Measurements from ENCODE around the gene SLC39A8. TPM values are rescaled to one million over a fixed set of nuclear protein-coding genes. Genes with fewer than 3 reads are reported as not detected.

The SLC39A8 gene
- total RNA-seq, 1 donor, result 11.2 TPM

- Histone ChIP-seq H2AFZ (ENCODE audit: low read length) (no peak overlapping the region), H3K9me3 (ENCODE audit: low read depth, low read length) (no peaks in the 10 kb centered on the region), H3K4me3 (ENCODE audit: insufficient read depth, low read length) (no peak overlapping the region), H3K27ac (ENCODE audit: low read depth, low read length) (no peak overlapping the region), H3K27me3 (ENCODE audit: insufficient read depth, low read length) (no peaks in the 10 kb centered on the region), H3K4me1 (ENCODE audit: insufficient read depth, low read length) (no peaks in the 10 kb centered on the region), H3K79me2 (ENCODE audit: insufficient read depth, low read length) (no peaks in the 10 kb centered on the region), H4K20me1 (ENCODE audit: insufficient read depth, low read length) (no peaks in the 10 kb centered on the region), H3K36me3 (ENCODE audit: insufficient read depth, low read length) (no peaks in the 10 kb centered on the region), H3K4me2 (ENCODE audit: insufficient read depth, low read length) (no peak overlapping the region)
- no peak for DNase-seq (ENCODE audit: insufficient read length, low spot score, missing footprints)
- TF ChIP-seq CTCF (IDR thresholded peaks at IDR 0.05; ENCODE audit: extremely low read depth, low read depth, low read length), result no peak
Measured at GRCh38 chr4:102334624-102335023, 10.7 kb downstream of the SLC39A8 start.

GRCh38 chr4:102333787-102334186 is 11.5 kb downstream of the SLC39A8 start:
- H4K20me1 ChIP-seq (ENCODE audit: insufficient read depth, low read length), result no peaks in the 10 kb centered on the region
- H3K36me3 ChIP-seq (ENCODE audit: insufficient read depth, low read length), result no peaks in the 10 kb centered on the region
- no peaks in the 10 kb centered on the region for H3K9me3 ChIP-seq (ENCODE audit: low read depth, low read length)
- no peak for DNase-seq (ENCODE audit: insufficient read length, low spot score, missing footprints)
- H3K4me3 ChIP-seq (ENCODE audit: insufficient read depth, low read length), result no peak overlapping the region
- H3K79me2 ChIP-seq (ENCODE audit: insufficient read depth, low read length), result no peaks in the 10 kb centered on the region
- H2AFZ ChIP-seq (ENCODE audit: low read length), result no peak overlapping the region
- no peaks in the 10 kb centered on the region for H3K27me3 ChIP-seq (ENCODE audit: insufficient read depth, low read length)
- no peak overlapping the region for H3K4me2 ChIP-seq (ENCODE audit: insufficient read depth, low read length)
- TF ChIP-seq CTCF (IDR thresholded peaks at IDR 0.05; ENCODE audit: extremely low read depth, low read depth, low read length), result no peak
- H3K27ac ChIP-seq (ENCODE audit: low read depth, low read length), result no peak overlapping the region
- no peaks in the 10 kb centered on the region for H3K4me1 ChIP-seq (ENCODE audit: insufficient read depth, low read length)

GRCh38 chr4:102328045-102328444 is 17.2 kb downstream of the SLC39A8 start:
- no peak overlapping the region for H2AFZ ChIP-seq (ENCODE audit: low read length)
- DNase-seq (ENCODE audit: insufficient read length, low spot score, missing footprints), result no peak
- no peaks in the 10 kb centered on the region for H4K20me1 ChIP-seq (ENCODE audit: insufficient read depth, low read length)
- H3K4me1 ChIP-seq (ENCODE audit: insufficient read depth, low read length), result no peaks in the 10 kb centered on the region
- H3K9me3 ChIP-seq (ENCODE audit: low read depth, low read length), result no peaks in the 10 kb centered on the region
- no peak overlapping the region for H3K4me2 ChIP-seq (ENCODE audit: insufficient read depth, low read length)
- no peak overlapping the region for H3K27ac ChIP-seq (ENCODE audit: low read depth, low read length)
- no peak overlapping the region for H3K4me3 ChIP-seq (ENCODE audit: insufficient read depth, low read length)
- no peaks in the 10 kb centered on the region for H3K79me2 ChIP-seq (ENCODE audit: insufficient read depth, low read length)
- no peaks in the 10 kb centered on the region for H3K27me3 ChIP-seq (ENCODE audit: insufficient read depth, low read length)
- no peak for TF ChIP-seq CTCF (IDR thresholded peaks at IDR 0.05; ENCODE audit: extremely low read depth, low read depth, low read length)
- H3K36me3 ChIP-seq (ENCODE audit: insufficient read depth, low read length), result no peaks in the 10 kb centered on the region

GRCh38 chr4:102326951-102327350 is 18.3 kb downstream of the SLC39A8 start:
- Histone ChIP-seq H2AFZ (ENCODE audit: low read length) (no peak overlapping the region), H3K27ac (ENCODE audit: low read depth, low read length) (no peak overlapping the region), H3K9me3 (ENCODE audit: low read depth, low read length) (no peaks in the 10 kb centered on the region), H3K4me2 (ENCODE audit: insufficient read depth, low read length) (no peak overlapping the region), H3K4me1 (ENCODE audit: insufficient read depth, low read length) (no peaks in the 10 kb centered on the region), H4K20me1 (ENCODE audit: insufficient read depth, low read length) (no peaks in the 10 kb centered on the region), H3K79me2 (ENCODE audit: insufficient read depth, low read length) (no peaks in the 10 kb centered on the region), H3K4me3 (ENCODE audit: insufficient read depth, low read length) (no peak overlapping the region), H3K36me3 (ENCODE audit: insufficient read depth, low read length) (no peaks in the 10 kb centered on the region), H3K27me3 (ENCODE audit: insufficient read depth, low read length) (no peaks in the 10 kb centered on the region)
- no peak for TF ChIP-seq CTCF (IDR thresholded peaks at IDR 0.05; ENCODE audit: extremely low read depth, low read depth, low read length)
- DNase-seq (ENCODE audit: insufficient read length, low spot score, missing footprints), result no peak
